MM.1S (cell line): Measurements from ENCODE around the gene UFSP2.

Source experiments
- DNase-seq: peaks from one replicate; pipeline ENCODE4 v3.0.0-alpha.2; 2015
- H2AFZ ChIP-seq: fragments of 300-600 bp; sonication (generic); 2 replicates; pipeline ENCODE4 v1.6.0; 2016; ENCODE audit warnings: antibody characterized with exemption, low read length
- H3F3A ChIP-seq: fragments of 300-600 bp; sonication (generic); 2 replicates; pipeline ENCODE4 v1.6.1; 2016; ENCODE audit warnings: mild to moderate bottlenecking, antibody characterized with exemption, low read length, moderate library complexity, mixed read lengths; ENCODE audit not compliant: insufficient read depth
- H3K27ac ChIP-seq: fragments of 300-600 bp; sonication (generic); 2 replicates; pipeline ENCODE4 v1.5.1; 2016; ENCODE audit warnings: mild to moderate bottlenecking, low read length
- H3K27me3 ChIP-seq: fragments of 300-600 bp; sonication (generic); replicated peaks from 2 replicates; pipeline ENCODE4 v1.6.0; 2016; ENCODE audit warnings: low read length; ENCODE audit not compliant: insufficient read depth
- H3K36me3 ChIP-seq: fragments of 300-600 bp; sonication (generic); replicated peaks from 2 replicates; pipeline ENCODE4 v1.6.1; 2016; ENCODE audit warnings: mild to moderate bottlenecking, low read length, mixed read lengths; ENCODE audit not compliant: insufficient read depth
- H3K4me1 ChIP-seq: fragments of 300-600 bp; sonication (generic); 2 replicates; pipeline ENCODE4 v1.6.1; 2016; ENCODE audit warnings: low read length, mixed read lengths
- H3K4me2 ChIP-seq: fragments of 300-600 bp; sonication (generic); 2 replicates; pipeline ENCODE4 v1.6.0; 2016; ENCODE audit warnings: low read depth, low read length
- H3K4me3 ChIP-seq: fragments of 300-600 bp; sonication (generic); 2 replicates; pipeline ENCODE4 v1.5.1; 2016; ENCODE audit warnings: low read length, mixed read lengths
- H3K79me2 ChIP-seq: fragments of 300-600 bp; sonication (generic); 2 replicates; pipeline ENCODE4 v1.6.1; 2016; ENCODE audit warnings: mixed run types, low read length, mixed read lengths
- H3K9ac ChIP-seq: fragments of 300-600 bp; sonication (generic); 2 replicates; pipeline ENCODE4 v1.6.1; 2016; ENCODE audit warnings: low read length, mixed read lengths
- H3K9me2 ChIP-seq: fragments of 300-600 bp; sonication (generic); replicated peaks from 2 replicates; pipeline ENCODE4 v1.6.1; 2016; ENCODE audit warnings: mild to moderate bottlenecking, low read length, mixed read lengths; ENCODE audit not compliant: insufficient read depth
- H3K9me3 ChIP-seq: fragments of 300-600 bp; sonication (generic); replicated peaks from 2 replicates; pipeline ENCODE4 v1.6.1; 2016; ENCODE audit warnings: mild to moderate bottlenecking, low read length, mixed read lengths; ENCODE audit not compliant: insufficient read depth
- H4K20me1 ChIP-seq: fragments of 300-600 bp; sonication (generic); 2 replicates; pipeline ENCODE4 v1.6.1; 2016; ENCODE audit warnings: mild to moderate bottlenecking, low read length, moderate library complexity, mixed read lengths; ENCODE audit not compliant: insufficient read depth
- EZH2 ChIP-seq: fragments of 300-600 bp; sonication (generic); optimal IDR thresholded peaks from 2 replicates; pipeline ENCODE3; 2017; ENCODE audit warnings: low read depth, mild to moderate bottlenecking, antibody characterized with exemption, low read length, mixed read lengths
- EZH2phosphoT487 ChIP-seq: fragments of 300-600 bp; sonication (generic); IDR thresholded peaks from 2 replicates; pipeline ENCODE4 v1.6.1; 2018; ENCODE audit warnings: antibody characterized with exemption, low read length
- TF ChIP-seq, protein P1 (sequence below): fragments of 300-600 bp; sonication (generic); IDR thresholded peaks from 2 replicates; pipeline ENCODE4 v1.5.1; 2016; ENCODE audit warnings: antibody characterized with exemption, low read length, mixed read lengths

The UFSP2 gene

DNA sequence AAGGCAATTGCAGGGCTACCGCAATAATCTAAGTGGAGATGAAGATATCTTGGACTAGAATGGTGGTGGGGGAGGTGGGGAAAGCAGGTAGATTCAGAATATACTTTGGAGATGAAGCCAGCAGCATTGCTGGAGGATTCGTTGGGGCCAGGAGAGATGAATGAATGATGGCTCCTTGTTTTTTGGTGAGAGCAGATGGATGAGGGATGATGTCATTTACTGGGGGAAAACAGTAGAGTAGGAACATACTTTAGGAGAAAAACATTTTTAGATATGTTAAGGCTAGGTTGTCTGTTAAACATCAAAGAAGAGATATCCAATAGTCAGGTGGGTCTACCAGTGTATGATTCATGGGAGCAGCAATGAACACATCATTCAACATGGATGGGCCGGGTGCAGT, 39.9 kb upstream of the UFSP2 start:
- Histone ChIP-seq H3K27me3 (no peaks in the 10 kb centered on the region), H3K79me2 (peaks cover 10% of the 10 kb centered on the region), H3K9ac (no peak overlapping the region), H3K9me3 (no peaks in the 10 kb centered on the region), H2AFZ (no peak overlapping the region), H3F3A (no peaks in the 10 kb centered on the region), H3K4me2 (no peak overlapping the region), H3K36me3 (no peaks in the 10 kb centered on the region), H4K20me1 (no peaks in the 10 kb centered on the region), H3K4me3 (no peak overlapping the region), H3K4me1 (peaks cover 10% of the 10 kb centered on the region; the same call in 1 of the 2 replicates), H3K27ac (no peak overlapping the region), H3K9me2 (no peaks in the 10 kb centered on the region)
- DNase-seq: no peak
- TF ChIP-seq EZH2phosphoT487: no peak

DNA sequence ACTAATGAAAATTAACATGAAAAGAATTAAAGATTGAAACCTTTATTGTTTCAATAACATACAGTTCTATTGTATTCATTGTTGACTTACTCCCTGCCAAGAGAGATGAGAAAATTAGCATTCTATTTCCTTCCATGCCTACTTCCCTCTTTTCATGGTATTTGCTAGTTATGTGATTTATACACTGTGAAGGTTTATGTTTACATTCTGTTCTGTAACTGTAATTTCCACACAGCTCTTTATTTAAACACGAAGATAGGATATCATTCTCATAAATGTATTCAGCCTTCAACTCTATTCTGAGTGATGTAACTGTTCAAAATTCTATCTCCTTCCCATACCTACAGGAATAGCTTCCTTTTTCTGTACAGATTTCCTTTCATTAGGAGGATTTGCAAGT, 39.1 kb upstream of the UFSP2 start:
- H3K36me3 ChIP-seq: no peaks in the 10 kb centered on the region
- H3K9ac ChIP-seq: no peak overlapping the region
- H3K9me3 ChIP-seq: no peaks in the 10 kb centered on the region
- no peak for DNase-seq
- no peak for TF ChIP-seq EZH2
- TF ChIP-seq, protein P1, sequence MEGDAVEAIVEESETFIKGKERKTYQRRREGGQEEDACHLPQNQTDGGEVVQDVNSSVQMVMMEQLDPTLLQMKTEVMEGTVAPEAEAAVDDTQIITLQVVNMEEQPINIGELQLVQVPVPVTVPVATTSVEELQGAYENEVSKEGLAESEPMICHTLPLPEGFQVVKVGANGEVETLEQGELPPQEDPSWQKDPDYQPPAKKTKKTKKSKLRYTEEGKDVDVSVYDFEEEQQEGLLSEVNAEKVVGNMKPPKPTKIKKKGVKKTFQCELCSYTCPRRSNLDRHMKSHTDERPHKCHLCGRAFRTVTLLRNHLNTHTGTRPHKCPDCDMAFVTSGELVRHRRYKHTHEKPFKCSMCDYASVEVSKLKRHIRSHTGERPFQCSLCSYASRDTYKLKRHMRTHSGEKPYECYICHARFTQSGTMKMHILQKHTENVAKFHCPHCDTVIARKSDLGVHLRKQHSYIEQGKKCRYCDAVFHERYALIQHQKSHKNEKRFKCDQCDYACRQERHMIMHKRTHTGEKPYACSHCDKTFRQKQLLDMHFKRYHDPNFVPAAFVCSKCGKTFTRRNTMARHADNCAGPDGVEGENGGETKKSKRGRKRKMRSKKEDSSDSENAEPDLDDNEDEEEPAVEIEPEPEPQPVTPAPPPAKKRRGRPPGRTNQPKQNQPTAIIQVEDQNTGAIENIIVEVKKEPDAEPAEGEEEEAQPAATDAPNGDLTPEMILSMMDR: no peak
- TF ChIP-seq EZH2phosphoT487: no peak
- no peaks in the 10 kb centered on the region for H3K27me3 ChIP-seq
- no peaks in the 10 kb centered on the region for H3K9me2 ChIP-seq
- no peak overlapping the region for H3K4me2 ChIP-seq
- H3K79me2 ChIP-seq: peaks cover 3% of the 10 kb centered on the region; the same call in 1 of the 2 replicates
- no peaks in the 10 kb centered on the region for H3F3A ChIP-seq
- H3K4me3 ChIP-seq: no peak overlapping the region
- no peak overlapping the region for H2AFZ ChIP-seq
- H4K20me1 ChIP-seq: no peaks in the 10 kb centered on the region
- no peak overlapping the region for H3K27ac ChIP-seq
- peaks cover 6% of the 10 kb centered on the region; the same call in 1 of the 2 replicates for H3K4me1 ChIP-seq

GRCh38 chr4:185464183-185464582, 38.4 kb upstream of the UFSP2 start:
- no peaks in the 10 kb centered on the region for H3K27me3 ChIP-seq
- no peaks in the 10 kb centered on the region for H3F3A ChIP-seq
- H3K4me1 ChIP-seq: no peaks in the 10 kb centered on the region
- H3K4me3 ChIP-seq: no peak overlapping the region
- no peak overlapping the region for H3K27ac ChIP-seq
- no peak overlapping the region for H3K9ac ChIP-seq
- no peaks in the 10 kb centered on the region for H3K9me2 ChIP-seq
- no peak overlapping the region for H2AFZ ChIP-seq
- DNase-seq: no peak
- H3K36me3 ChIP-seq: no peaks in the 10 kb centered on the region
- no peak for TF ChIP-seq EZH2phosphoT487
- TF ChIP-seq, protein P1: no peak
- no peak for TF ChIP-seq EZH2
- no peaks in the 10 kb centered on the region for H3K79me2 ChIP-seq
- no peaks in the 10 kb centered on the region for H4K20me1 ChIP-seq
- no peaks in the 10 kb centered on the region for H3K9me3 ChIP-seq
- H3K4me2 ChIP-seq: no peak overlapping the region

DNA sequence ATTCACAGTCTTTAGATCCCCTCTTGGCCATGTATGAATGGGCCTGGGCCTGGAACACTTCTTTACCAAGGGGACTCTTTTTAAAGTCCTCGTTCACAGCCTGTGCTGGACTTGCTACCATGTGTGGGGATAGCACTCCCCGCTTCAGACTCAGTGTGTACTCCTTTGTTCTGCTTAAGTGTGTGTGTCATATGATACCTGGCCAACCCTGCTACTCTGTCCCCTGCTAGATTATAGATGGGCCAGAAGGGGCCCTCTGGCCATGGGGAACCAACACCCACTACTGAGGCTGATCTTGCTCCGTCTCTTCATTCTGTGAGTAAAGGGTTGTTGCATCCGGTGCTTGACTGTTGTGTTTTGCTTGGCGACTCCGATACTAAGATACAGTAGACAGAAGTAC, 37.8 kb upstream of the UFSP2 start:
- Histone ChIP-seq H3K27me3 (no peaks in the 10 kb centered on the region), H3K9me3 (no peaks in the 10 kb centered on the region), H3K79me2 (no peaks in the 10 kb centered on the region), H4K20me1 (no peaks in the 10 kb centered on the region), H3K4me2 (no peak overlapping the region), H3K36me3 (no peaks in the 10 kb centered on the region), H3K27ac (no peak overlapping the region), H3K9me2 (no peaks in the 10 kb centered on the region), H3K4me1 (no peaks in the 10 kb centered on the region), H3K4me3 (no peak overlapping the region), H2AFZ (no peak overlapping the region), H3F3A (no peaks in the 10 kb centered on the region), H3K9ac (no peak overlapping the region)
- TF ChIP-seq, protein P1: no peak
- no peak for TF ChIP-seq EZH2phosphoT487
- no peak for TF ChIP-seq EZH2
- no peak for DNase-seq
